HepG2 (cell line): ENCODE results near the gene GTF2F2. TPM values are rescaled to one million over a fixed set of nuclear protein-coding genes. Genes with fewer than 3 reads are reported as not detected.

Experiments
- ATAC-seq: fragments of 200-7000 bp; cut with Tn5 transposase; 3 replicates; pipeline ENCODE4 v1.9.1; 2020; ENCODE audit warnings: mild to moderate bottlenecking, moderate library complexity
- BruUV-seq: library from RNA; stranded (reverse); fragments of 400-500 nt; replicated peaks from 2 replicates; lab custom pipeline; 2021; lab: Mats Ljungman, UMichigan
- CTCF ChIA-PET: fragments of 300-600 bp; formaldehyde crosslinking; extraction: SDS; loops from one replicate; lab custom pipeline; 2021; ENCODE audit warnings: low total read pairs, inconsistent platforms, low intra/inter-chr PET ratio; lab: Yijun Ruan, JAX
- POLR2A ChIA-PET: fragments of 350-600 bp; sonication (Branson Sonifier 250); formaldehyde crosslinking; loops from one replicate; lab custom pipeline; 2020; ENCODE audit warnings: antibody characterized with exemption, inconsistent platforms; lab: Yijun Ruan, JAX
- DNase-seq: peaks from one replicate; pipeline ENCODE4 v3.0.0-alpha.2; 2015; ENCODE audit warnings: low spot score
- FAIRE-seq: peaks from 3 replicates; lab custom pipeline; 2011; peaks lifted over from hg19 to GRCh38; lab: Jason Lieb, UNC
- H2AFZ ChIP-seq: one replicate; pipeline ENCODE4 v1.6.1; 2011; ENCODE audit warnings: low read length, inconsistent platforms
- H3K27ac ChIP-seq: fragments of 300-600 bp; 3 replicates; pipeline ENCODE4 v1.8.0; 2011; ENCODE audit warnings: mixed run types, mild to moderate bottlenecking, mixed read lengths, low read length, inconsistent platforms; ENCODE audit not compliant: insufficient read depth; ENCODE audit errors: extremely low read length
- H3K27me3 ChIP-seq, 2 experiments: fragments of 200-600 bp in 1 of 2; 2 replicates in 1 of 2; 3 replicates in 1 of 2; pipeline versions ENCODE4 v1.6.0 to v1.8.0; 2011; ENCODE audit warnings: low read length in 2 of 2, mild to moderate bottlenecking in 2 of 2, moderate library complexity in 2 of 2, inconsistent platforms in 1 of 2; ENCODE audit not compliant: insufficient read depth in 2 of 2, control insufficient read depth in 1 of 2
- H3K36me3 ChIP-seq, 2 experiments: fragments of 200-600 bp in 1 of 2; replicated peaks in 1 of 2; 2 replicates in 1 of 2; 3 replicates in 1 of 2; pipeline versions ENCODE4 v1.5.1 to v1.8.0; 2011; ENCODE audit warnings: low read length in 2 of 2, inconsistent platforms in 1 of 2; ENCODE audit not compliant: insufficient read depth in 2 of 2, control insufficient read depth in 1 of 2
- H3K4me1 ChIP-seq: 2 replicates; pipeline ENCODE4 v1.5.1; 2012; ENCODE audit warnings: low read length, inconsistent platforms; ENCODE audit not compliant: insufficient read depth
- H3K4me2 ChIP-seq: 2 replicates; pipeline ENCODE4 v1.6.0; 2011; ENCODE audit warnings: low read depth, low read length, inconsistent platforms
- H3K4me3 ChIP-seq, 3 experiments: fragments of 200-600 bp in 1 of 3; sonication (generic), shearing (Covaris generic) in 1 of 3; replicated peaks in 1 of 3; 2 replicates each; pipeline ENCODE4 v1.5.1; 2011 to 2016; ENCODE audit warnings: low read length in 3 of 3, inconsistent platforms in 2 of 3, low read depth in 2 of 3, mild to moderate bottlenecking in 2 of 3, control low read depth in 1 of 3, mixed read lengths in 1 of 3; ENCODE audit not compliant: insufficient read depth in 1 of 3
- H3K79me2 ChIP-seq: one replicate; pipeline ENCODE4 v1.6.1; 2011; ENCODE audit warnings: low read length, inconsistent platforms; ENCODE audit not compliant: insufficient read depth
- H3K9ac ChIP-seq: 2 replicates; pipeline ENCODE4 v1.6.0; 2011; ENCODE audit warnings: mild to moderate bottlenecking, low read depth, low read length, inconsistent platforms; ENCODE audit not compliant: insufficient read depth
- H3K9me3 ChIP-seq: 2 replicates; pipeline ENCODE4 v1.5.1; 2012; ENCODE audit warnings: mild to moderate bottlenecking, low read length
- H4K20me1 ChIP-seq: 2 replicates; pipeline ENCODE4 v1.6.0; 2011; ENCODE audit warnings: inconsistent platforms, mild to moderate bottlenecking, low read length, moderate library complexity; ENCODE audit not compliant: insufficient read depth
- AKAP8 ChIP-seq: sonication (generic); formaldehyde crosslinking; IDR thresholded peaks from 2 replicates; pipeline ENCODE4 v1.5.1; 2020; ENCODE audit warnings: mild to moderate bottlenecking, missing genetic modification reagents
- ARID2 ChIP-seq: sonication (generic); formaldehyde crosslinking; IDR thresholded peaks from 2 replicates; pipeline ENCODE4 v1.8.1; 2022; ENCODE audit warnings: mild to moderate bottlenecking, missing genetic modification reagents, borderline replicate concordance
- ARNTL ChIP-seq: sonication (generic); formaldehyde crosslinking; IDR thresholded peaks from 2 replicates; pipeline ENCODE4 v1.4.0; 2020; ENCODE audit warnings: mild to moderate bottlenecking, missing genetic modification reagents
- FOSL1 ChIP-seq: sonication (generic); formaldehyde crosslinking; IDR thresholded peaks from 2 replicates; pipeline ENCODE4 v1.9.0; 2021; ENCODE audit warnings: missing genetic modification reagents, borderline replicate concordance
- KLF9 ChIP-seq: IDR thresholded peaks from 2 replicates; pipeline ENCODE4 v1.6.1; 2016; ENCODE audit warnings: low read depth
- NFE2L2 ChIP-seq: fragments of 150-350 bp; IDR thresholded peaks from 2 replicates; pipeline ENCODE4 v1.6.1; 2014; ENCODE audit warnings: low read length
- NRL ChIP-seq: sonication (generic); formaldehyde crosslinking; IDR thresholded peaks from 2 replicates; pipeline ENCODE4 v1.5.0; 2020; ENCODE audit warnings: missing genetic modification reagents, mild to moderate bottlenecking, moderate library complexity, borderline replicate concordance
- RBM22 ChIP-seq: fragments of 200-400 bp; formaldehyde crosslinking; optimal IDR thresholded peaks from 2 replicates; pipeline ENCODE3; 2017; ENCODE audit warnings: mild to moderate bottlenecking, low read length, moderate library complexity
- SCMH1 ChIP-seq: sonication (generic); formaldehyde crosslinking; IDR thresholded peaks from 2 replicates; pipeline ENCODE4 v1.9.0; 2021; ENCODE audit warnings: missing genetic modification reagents, mild to moderate bottlenecking, borderline replicate concordance
- SPEN ChIP-seq: sonication (generic); formaldehyde crosslinking; IDR thresholded peaks from 2 replicates; pipeline ENCODE4 v1.5.1; 2020; ENCODE audit warnings: low read depth, mild to moderate bottlenecking, missing genetic modification reagents
- STAT5B ChIP-seq: sonication (generic); formaldehyde crosslinking; IDR thresholded peaks from 2 replicates; pipeline ENCODE4 v1.4.0; 2020; ENCODE audit warnings: missing genetic modification reagents
- STAT6 ChIP-seq: sonication (generic); formaldehyde crosslinking; IDR thresholded peaks from 2 replicates; pipeline ENCODE4 v1.4.0; 2020; ENCODE audit warnings: missing genetic modification reagents, mild to moderate bottlenecking, borderline replicate concordance
- ZNF513 ChIP-seq: sonication (generic); formaldehyde crosslinking; conservative IDR thresholded peaks from 2 replicates; pipeline ENCODE4 v1.5.0; 2020; ENCODE audit warnings: missing genetic modification reagents
- WGBS: methylation state at CpG from one replicate; pipeline ENCODE4 v1.1.6; 2017; ENCODE audit warnings: low lambda C conversion rate; 5-methylcytosine and 5-hydroxymethylcytosine counted together
- in situ Hi-C: cut with HindIII; loops from 2 replicates; pipeline ENCODE4 v1.10.0; 2017; ENCODE audit warnings: low pct_unique_long_range_greater_than_20kb; ENCODE audit not compliant: extremely low pct_ligation_motif_present
- intact Hi-C: fragments of 100-400 bp; cut with micrococcal nuclease; formaldehyde crosslinking; loops from one replicate; pipeline ENCODE4 v1.10.0; 2022; ENCODE audit not compliant: unreplicated experiment
- polyA plus RNA-seq, 8 experiments: library from polyadenylated mRNA; depleted of rRNA in 3 of 8; stranded (reverse) in 7 of 8; unstranded in 1 of 8; fragments of >200 nt; fragmentation: Illumina TruSeq in 4 of 8; extraction: Trizol in 4 of 8; gene quantifications; 2 replicates each; pipeline versions ENCODE4 v1.2.1 to v1.2.3, GENCODE V29; 2011 to 2016; ENCODE audit warnings: low read depth in 4 of 8, missing spikeins in 1 of 8, mixed read lengths in 1 of 8; ENCODE audit not compliant: insufficient read depth in 1 of 8
- total RNA-seq, 5 experiments: library from RNA; depleted of rRNA; stranded (reverse); fragments of >200 nt; fragmentation: Illumina TruSeq; extraction: Trizol; gene quantifications; 2 replicates each; pipeline ENCODE4 v1.2.3, GENCODE V29; 2016; ENCODE audit warnings: low read depth in 1 of 5

GTF2F2 gene
- total and polyA plus RNA-seq, 2 of the 13 experiments (the other 11 are each of a cell fraction or from before 2014, with no cell fraction given): 10.6 to 32.8 TPM

GRCh38 chr13:45297456-45298205 lies 177.3 kb downstream of the GTF2F2 start:
- TF ChIP-seq AKAP8 (CRISPR knock-in tag) (no peak), NFE2L2 (no peak), RBM22 (no peak), FOSL1 (CRISPR knock-in tag) (no peak), KLF9 (no peak), ARID2 (no peak)
- TF ChIP-seq, all 625 proteins: peak for 0
- 82% methylated on average over 7 of the region's 7 CpGs for WGBS
- DNase-seq (no peak), ATAC-seq (no peak), FAIRE-seq (no peak)
- H3K4me2 ChIP-seq: no peak overlapping the region
- ChIA-PET POLR2A (no interaction called here), CTCF (no interaction called here)
- BruUV-seq: no TSS peak
- in situ Hi-C loops: no loop called here
- H2AFZ ChIP-seq: no peak overlapping the region
- H4K20me1 ChIP-seq: no peaks in the 10 kb centered on the region
- H3K36me3 ChIP-seq: no peaks in the 10 kb centered on the region
- no peak overlapping the region for H3K4me3 ChIP-seq
- H3K27ac ChIP-seq: no peak overlapping the region
- intact Hi-C loops: loop anchor here (5.0 kb wide), 1 partner anchor 470 kb away; no protein-coding TSS in a partner anchor
- no peaks in the 10 kb centered on the region for H3K79me2 ChIP-seq
- H3K9ac ChIP-seq: no peak overlapping the region
- peaks cover 13% of the 10 kb centered on the region for H3K4me1 ChIP-seq
- H3K27me3 ChIP-seq: peaks cover 0 to 7% of the 10 kb centered on the region in 2 experiments; a peak in 1 of 5 replicates
- no peaks in the 10 kb centered on the region for H3K9me3 ChIP-seq

- Histone ChIP-seq H2AFZ (no peak overlapping the region), H3K27ac (no peak overlapping the region), H3K9ac (no peak overlapping the region), H4K20me1 (no peaks in the 10 kb centered on the region), H3K4me2 (no peak overlapping the region), H3K79me2 (no peaks in the 10 kb centered on the region), H3K36me3 (no peaks in the 10 kb centered on the region), H3K9me3 (no peaks in the 10 kb centered on the region), H3K27me3 (peaks cover 0 to 7% of the 10 kb centered on the region in 2 experiments; a peak in 1 of 5 replicates), H3K4me1 (peaks cover 13% of the 10 kb centered on the region), H3K4me3 (no peak overlapping the region)
- CTCF ChIA-PET: no interaction called here
- in situ Hi-C loops (no loop called here), intact Hi-C loops (loop anchor here (5.0 kb wide), 1 partner anchor 471 kb away; no protein-coding TSS in a partner anchor)
- no peak for FAIRE-seq
- ATAC-seq: no peak
- WGBS: 70% methylated on average over 1 of the region's 2 CpGs
- BruUV-seq: no TSS peak
- POLR2A ChIA-PET: no interaction called here
- DNase-seq: no peak
- TF ChIP-seq SPEN: no peak
- no peak for TF ChIP-seq NRL (CRISPR knock-in tag)
- TF ChIP-seq SCMH1 (CRISPR knock-in tag): no peak
- no peak for TF ChIP-seq STAT5B
- no peak for TF ChIP-seq ZNF513 (CRISPR knock-in tag)
- no peak for TF ChIP-seq ARNTL (CRISPR knock-in tag)
- no peak for TF ChIP-seq STAT6 (CRISPR knock-in tag)
Measured at GRCh38 chr13:45298206-45298505, 177.8 kb downstream of the GTF2F2 start.
